Stimulated activated CD8-positive, alpha-beta memory T cell treated with anti-CD3 and anti-CD28 coated beads, Interleukin-15, amount 100 ng/mL, for 24 hours (primary cell): ENCODE data around the gene TEX264.
"Not testable (repeated sequence)": the region's sequence is repeated elsewhere in the genome, so short reads cannot be mapped to it uniquely, and the experiment has no call there.

Experiments used
- DNase-seq: peaks from one replicate; pipeline ENCODE4 v3.0.0-alpha.2; 2020; ENCODE audit warnings: low read depth

The TEX264 gene

GRCh38 chr3:51715231-51715976 is 44.4 kb downstream of the TEX264 start:
- no peak for DNase-seq

GRCh38 chr3:51715977-51716294 is 44.9 kb downstream of the TEX264 start:
- no peak for DNase-seq

- no peak for DNase-seq
Measured at GRCh38 chr3:51716805-51717204, 45.8 kb downstream of the TEX264 start.

GRCh38 chr3:51717446-51717845 is 46.4 kb downstream of the TEX264 start:
- DNase-seq: no peak

GRCh38 chr3:51717947-51718346 is 46.9 kb downstream of the TEX264 start:
- no peak for DNase-seq

- DNase-seq: no peak
Measured at GRCh38 chr3:51718547-51719409, 47.7 kb downstream of the TEX264 start.

GRCh38 chr3:51719410-51720025 is 48.5 kb downstream of the TEX264 start:
- no peak for DNase-seq

GRCh38 chr3:51720292-51721061 is 49.4 kb downstream of the TEX264 start:
- no peak for DNase-seq

GRCh38 chr3:51721062-51721745 is 50.2 kb downstream of the TEX264 start:
- no peak for DNase-seq

- no peak for DNase-seq
Measured at GRCh38 chr3:51722362-51722761, 51.3 kb downstream of the TEX264 start.

- no peak for DNase-seq
Measured at GRCh38 chr3:51727500-51727899, 56.4 kb downstream of the TEX264 start.

GRCh38 chr3:51729042-51729633 is 58.1 kb downstream of the TEX264 start:
- DNase-seq: no peak

- no peak for DNase-seq
Measured at GRCh38 chr3:51733859-51734571, 63.0 kb downstream of the TEX264 start.

- DNase-seq: no peak
Measured at GRCh38 chr3:51734572-51734907, 63.5 kb downstream of the TEX264 start.

- no peak for DNase-seq
Measured at GRCh38 chr3:51735039-51735438, 64.0 kb downstream of the TEX264 start.

- DNase-seq: no peak
Measured at GRCh38 chr3:51735950-51736349, 64.9 kb downstream of the TEX264 start.

GRCh38 chr3:51739110-51739509 is 68.1 kb downstream of the TEX264 start:
- DNase-seq: no peak

- DNase-seq: not testable (repeated sequence)
Measured at GRCh38 chr3:51742320-51742719, 71.3 kb downstream of the TEX264 start.

GRCh38 chr3:51742978-51743377 is 71.9 kb downstream of the TEX264 start:
- not testable (repeated sequence) for DNase-seq

- no peak for DNase-seq
Measured at GRCh38 chr3:51747840-51748239, 76.8 kb downstream of the TEX264 start.

GRCh38 chr3:51748327-51748726 is 77.3 kb downstream of the TEX264 start:
- DNase-seq: no peak
